GM12878 (cell line): ENCODE measurements around the gene NKX1-1. TPM values are rescaled to one million over a fixed set of nuclear protein-coding genes. Genes with fewer than 3 reads are reported as not detected.

Experiments
- ATAC-seq: fragments of 200-7000 bp; cut with Tn5 transposase; 3 replicates; pipeline ENCODE4 v1.9.1; 2020; ENCODE audit warnings: mild to moderate bottlenecking, moderate library complexity
- BruUV-seq: library from RNA; stranded (reverse); fragments of 400-500 nt; replicated peaks from 2 replicates; lab custom pipeline; 2021; lab: Mats Ljungman, UMichigan
- CTCF ChIA-PET: fragments of 300-600 bp; sonication (Branson Sonifier 250); formaldehyde crosslinking; extraction: SDS; loops from one replicate; lab custom pipeline; 2021; ENCODE audit warnings: inconsistent platforms; lab: Yijun Ruan, JAX
- POLR2A ChIA-PET: fragments of 350-600 bp; formaldehyde crosslinking; extraction: SDS; loops from one replicate; lab custom pipeline; 2021; ENCODE audit warnings: inconsistent platforms; lab: Charles Lee
- RAD21 ChIA-PET: fragments of 300-600 bp; sonication (Branson Sonifier 250); formaldehyde crosslinking; loops from one replicate; lab custom pipeline; 2023; ENCODE audit warnings: antibody characterized with exemption; ENCODE audit not compliant: unreplicated experiment; lab: Charles Lee
- SMC1A ChIA-PET: fragments of 300-600 bp; sonication (Branson Sonifier 250); formaldehyde crosslinking; loops from one replicate; lab custom pipeline; 2023; ENCODE audit not compliant: unreplicated experiment, uncharacterized antibody; lab: Charles Lee
- DNase-seq: peaks from one replicate; pipeline ENCODE4 v3.0.0-alpha.2; 2011; ENCODE audit warnings: low read depth, low spot score
- FAIRE-seq: peaks from 3 replicates; lab custom pipeline; 2011; peaks lifted over from hg19 to GRCh38; lab: Jason Lieb, UNC
- H2AFZ ChIP-seq: 2 replicates; pipeline ENCODE4 v1.6.0; 2011; ENCODE audit warnings: low read depth, low read length, control low read depth; ENCODE audit not compliant: control insufficient read depth
- H3K27ac ChIP-seq: 2 replicates; pipeline ENCODE4 v1.5.1; 2011; ENCODE audit warnings: control low read depth; ENCODE audit not compliant: control insufficient read depth, insufficient read depth
- H3K27me3 ChIP-seq, 2 experiments: replicated peaks in 1 of 2; 2 replicates each; pipeline versions ENCODE4 v1.6.0 to v1.6.1; 2011; ENCODE audit warnings: low read length in 1 of 2; ENCODE audit not compliant: control insufficient read depth in 2 of 2, insufficient read depth in 2 of 2
- H3K36me3 ChIP-seq, 2 experiments: 2 replicates each; pipeline ENCODE4 v1.5.1; 2011; ENCODE audit warnings: low read length in 1 of 2; ENCODE audit not compliant: control insufficient read depth in 2 of 2, insufficient read depth in 2 of 2
- H3K4me1 ChIP-seq: 2 replicates; pipeline ENCODE4 v1.6.1; 2011; ENCODE audit warnings: mild to moderate bottlenecking, low read length, moderate library complexity, mixed read lengths; ENCODE audit not compliant: control insufficient read depth, insufficient read depth
- H3K4me2 ChIP-seq: 2 replicates; pipeline ENCODE4 v1.6.0; 2011; ENCODE audit warnings: control low read depth; ENCODE audit not compliant: control insufficient read depth, insufficient read depth
- H3K4me3 ChIP-seq: fragments of 200-600 bp; sonication (generic); 2 replicates; pipeline ENCODE4 v1.5.1; 2016
- H3K79me2 ChIP-seq: 2 replicates; pipeline ENCODE4 v1.6.0; 2011; ENCODE audit warnings: low read length; ENCODE audit not compliant: control insufficient read depth, insufficient read depth
- H3K9ac ChIP-seq: 2 replicates; pipeline ENCODE4 v1.8.0; 2011; ENCODE audit warnings: low read length, control low read depth, mixed read lengths; ENCODE audit not compliant: control insufficient read depth, insufficient read depth
- H3K9me3 ChIP-seq: replicated peaks from 3 replicates; pipeline ENCODE4 v1.5.1; 2011; ENCODE audit warnings: mild to moderate bottlenecking, low read length; ENCODE audit not compliant: control insufficient read depth, insufficient read depth
- H4K20me1 ChIP-seq: 2 replicates; pipeline ENCODE4 v1.6.0; 2011; ENCODE audit not compliant: control insufficient read depth, insufficient read depth
- ATF2 ChIP-seq: IDR thresholded peaks from 2 replicates; pipeline ENCODE4 v1.6.1; 2012; ENCODE audit warnings: low read length, inconsistent platforms
- SIN3A ChIP-seq: IDR thresholded peaks from 2 replicates; pipeline ENCODE4 v1.6.1; 2012; ENCODE audit warnings: low read depth, low read length, improper control_type of control experiment
- SMARCA5 ChIP-seq: fragments of 450-650 bp; IDR thresholded peaks from 2 replicates; pipeline ENCODE4 v1.6.1; 2017; ENCODE audit warnings: mild to moderate bottlenecking
- YY1 ChIP-seq: IDR thresholded peaks from 2 replicates; pipeline ENCODE4 v1.6.1; 2011; ENCODE audit warnings: low read depth, mild to moderate bottlenecking, low read length
- WGBS: methylation state at CpG from one replicate; pipeline ENCODE4 v1.1.6; 2016; ENCODE audit warnings: low lambda C conversion rate; ENCODE audit not compliant: insufficient replicate concordance, insufficient coverage; ENCODE audit errors: missing lambda C conversion rate; 5-methylcytosine and 5-hydroxymethylcytosine counted together
- in situ Hi-C: fragments of 300-500 bp; cut with MboI; formaldehyde crosslinking; loops from 9 replicates; pipeline ENCODE4 v1.14.3; 2018; ENCODE audit warnings: mixed read lengths
- intact Hi-C: fragments of 100-400 bp; cut with micrococcal nuclease; formaldehyde crosslinking; loops from one replicate; pipeline ENCODE4 v1.14.2; 2022; ENCODE audit not compliant: unreplicated experiment
- polyA plus RNA-seq, 11 experiments: library from polyadenylated mRNA; depleted of rRNA in 4 of 11; unstranded in 6 of 11; stranded (reverse) in 5 of 11; fragments of >200 nt; fragmentation: Nextera tagmentation in 4 of 11; fragmentation: Illumina TruSeq in 1 of 11; extraction: Ambion mirVana in 4 of 11; extraction: Trizol in 1 of 11; gene quantifications; 1 replicate in 1 of 11; 2 replicates in 10 of 11; pipeline versions ENCODE4 v1.2.1 to v1.2.3, GENCODE V29; 2011 to 2016; ENCODE audit warnings: inconsistent platforms in 2 of 11, missing spikeins in 2 of 11, low read depth in 1 of 11
- total RNA-seq, 4 experiments: library from RNA; depleted of rRNA in 3 of 4; stranded (reverse); fragments of >200 nt in 3 of 4; fragmentation: Illumina TruSeq in 1 of 4; extraction: Trizol in 1 of 4; gene quantifications; 2 replicates each; pipeline versions ENCODE4 v1.2.1 to v1.2.3, GENCODE V29; 2013 to 2021
- TF ChIP-seq, protein P1 (sequence below): IDR thresholded peaks from 2 replicates; pipeline ENCODE4 v1.6.1; 2012; ENCODE audit warnings: low read depth, low read length, improper control_type of control experiment
- TF ChIP-seq, protein P2 (sequence below): fragments of 450-650 bp; formaldehyde crosslinking; IDR thresholded peaks from 2 replicates; pipeline ENCODE4 v1.4.0; 2020; ENCODE audit warnings: mild to moderate bottlenecking, moderate library complexity

Gene NKX1-1
- total and polyA plus RNA-seq, 10 of the 15 experiments (the other 5 are each of a cell fraction or from before 2014, with no cell fraction given): not detected

- BruUV-seq: no TSS peak
- Histone ChIP-seq H3K79me2 (no peaks in the 10 kb centered on the region), H3K27ac (no peak overlapping the region), H4K20me1 (no peaks in the 10 kb centered on the region), H3K4me3 (no peak overlapping the region), H3K9ac (no peak overlapping the region), H2AFZ (no peak overlapping the region), H3K9me3 (no peaks in the 10 kb centered on the region), H3K4me2 (no peak overlapping the region), H3K27me3 (no peaks in the 10 kb centered on the region), H3K4me1 (no peaks in the 10 kb centered on the region), H3K36me3 (peaks cover 0 to 3% of the 10 kb centered on the region in 2 experiments; a peak in 3 of 4 replicates)
- 95% methylated on average over 18 of the region's 27 CpGs for WGBS
- no peak for DNase-seq
- SMC1A ChIA-PET: no interaction called here
- RAD21 ChIA-PET: no interaction called here
- intact Hi-C loops (no loop called here), in situ Hi-C loops (no loop called here)
- POLR2A ChIA-PET: no interaction called here
- no peak for FAIRE-seq
- TF ChIP-seq SIN3A: no peak
- no peak for TF ChIP-seq SMARCA5
- TF ChIP-seq, protein P1, sequence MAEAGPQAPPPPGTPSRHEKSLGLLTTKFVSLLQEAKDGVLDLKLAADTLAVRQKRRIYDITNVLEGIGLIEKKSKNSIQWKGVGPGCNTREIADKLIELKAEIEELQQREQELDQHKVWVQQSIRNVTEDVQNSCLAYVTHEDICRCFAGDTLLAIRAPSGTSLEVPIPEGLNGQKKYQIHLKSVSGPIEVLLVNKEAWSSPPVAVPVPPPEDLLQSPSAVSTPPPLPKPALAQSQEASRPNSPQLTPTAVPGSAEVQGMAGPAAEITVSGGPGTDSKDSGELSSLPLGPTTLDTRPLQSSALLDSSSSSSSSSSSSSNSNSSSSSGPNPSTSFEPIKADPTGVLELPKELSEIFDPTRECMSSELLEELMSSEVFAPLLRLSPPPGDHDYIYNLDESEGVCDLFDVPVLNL: no peak
- TF ChIP-seq YY1: no peak
- no peak for TF ChIP-seq ATF2
- TF ChIP-seq, protein P2, sequence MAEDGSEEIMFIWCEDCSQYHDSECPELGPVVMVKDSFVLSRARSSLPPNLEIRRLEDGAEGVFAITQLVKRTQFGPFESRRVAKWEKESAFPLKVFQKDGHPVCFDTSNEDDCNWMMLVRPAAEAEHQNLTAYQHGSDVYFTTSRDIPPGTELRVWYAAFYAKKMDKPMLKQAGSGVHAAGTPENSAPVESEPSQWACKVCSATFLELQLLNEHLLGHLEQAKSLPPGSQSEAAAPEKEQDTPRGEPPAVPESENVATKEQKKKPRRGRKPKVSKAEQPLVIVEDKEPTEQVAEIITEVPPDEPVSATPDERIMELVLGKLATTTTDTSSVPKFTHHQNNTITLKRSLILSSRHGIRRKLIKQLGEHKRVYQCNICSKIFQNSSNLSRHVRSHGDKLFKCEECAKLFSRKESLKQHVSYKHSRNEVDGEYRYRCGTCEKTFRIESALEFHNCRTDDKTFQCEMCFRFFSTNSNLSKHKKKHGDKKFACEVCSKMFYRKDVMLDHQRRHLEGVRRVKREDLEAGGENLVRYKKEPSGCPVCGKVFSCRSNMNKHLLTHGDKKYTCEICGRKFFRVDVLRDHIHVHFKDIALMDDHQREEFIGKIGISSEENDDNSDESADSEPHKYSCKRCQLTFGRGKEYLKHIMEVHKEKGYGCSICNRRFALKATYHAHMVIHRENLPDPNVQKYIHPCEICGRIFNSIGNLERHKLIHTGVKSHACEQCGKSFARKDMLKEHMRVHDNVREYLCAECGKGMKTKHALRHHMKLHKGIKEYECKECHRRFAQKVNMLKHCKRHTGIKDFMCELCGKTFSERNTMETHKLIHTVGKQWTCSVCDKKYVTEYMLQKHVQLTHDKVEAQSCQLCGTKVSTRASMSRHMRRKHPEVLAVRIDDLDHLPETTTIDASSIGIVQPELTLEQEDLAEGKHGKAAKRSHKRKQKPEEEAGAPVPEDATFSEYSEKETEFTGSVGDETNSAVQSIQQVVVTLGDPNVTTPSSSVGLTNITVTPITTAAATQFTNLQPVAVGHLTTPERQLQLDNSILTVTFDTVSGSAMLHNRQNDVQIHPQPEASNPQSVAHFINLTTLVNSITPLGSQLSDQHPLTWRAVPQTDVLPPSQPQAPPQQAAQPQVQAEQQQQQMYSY (CRISPR knock-in tag): no peak
- ATAC-seq: no peak
- CTCF ChIA-PET: no interaction called here
Measured at GRCh38 chr4:1357356-1358248, 48.6 kb downstream of the NKX1-1 start.
